ENCODE measurements around the gene GNB1L.

GRCh38 chr22:19802894-19803735, 51.6 kb downstream of the GNB1L start:
- no peak for TF ChIP-seq CTCF (IDR thresholded peaks at IDR 0.05)
- no peak for TF ChIP-seq EZH2 (IDR thresholded peaks at IDR 0.05; ENCODE audit: borderline replicate concordance, insufficient read depth, low read depth, low read length, poor library complexity, severe bottlenecking)

Data from B cell (primary cell).